Activated CD4-positive, alpha-beta T cell treated with anti-CD3 and anti-CD28 coated beads, Interleukin-2, amount 10 ng/mL, durations not matched to agents 7 days and 5 days (primary cell): ENCODE data around the gene TTYH2. TPM values are rescaled to one million over a fixed set of nuclear protein-coding genes. Genes with fewer than 3 reads are reported as not detected.
A peak's percentile ranks its signal among the peaks of the same experiment; 100 is the strongest.

Source experiments
- CTCF ChIA-PET: fragments of 350-600 bp; sonication (Branson Sonifier 250); formaldehyde crosslinking; loops from one replicate; lab custom pipeline; 2021; ENCODE audit warnings: antibody characterized with exemption; lab: Charles Lee
- POLR2A ChIA-PET: fragments of 350-600 bp; sonication (Branson Sonifier 250); formaldehyde crosslinking; loops from one replicate; lab custom pipeline; 2021; ENCODE audit warnings: antibody characterized with exemption; lab: Charles Lee
- DNase-seq: peaks from one replicate; pipeline ENCODE4 v3.0.0-alpha.2; 2020
- H3K27ac Mint-ChIP-seq: one replicate; pipeline ENCODE4 v1.8.0; 2021; ENCODE audit warnings: mild to moderate bottlenecking, moderate library complexity, mixed read lengths
- H3K27me3 Mint-ChIP-seq: one replicate; pipeline ENCODE4 v1.8.0; 2021; ENCODE audit warnings: mixed read lengths
- H3K36me3 Mint-ChIP-seq: one replicate; pipeline ENCODE4 v1.8.0; 2021; ENCODE audit warnings: low read depth, mixed read lengths
- H3K4me1 Mint-ChIP-seq: one replicate; pipeline ENCODE4 v1.8.0; 2021; ENCODE audit warnings: mixed read lengths
- H3K4me3 Mint-ChIP-seq: one replicate; pipeline ENCODE4 v1.8.0; 2021; ENCODE audit warnings: mild to moderate bottlenecking, moderate library complexity, mixed read lengths
- H3K9me3 Mint-ChIP-seq: one replicate; pipeline ENCODE4 v1.8.0; 2021; ENCODE audit warnings: mixed read lengths
- total RNA-seq, 2 experiments: library from RNA; stranded (reverse); gene quantifications; one replicate each; pipeline ENCODE4 v1.2.3, GENCODE V29; 2021

Gene TTYH2
- total RNA-seq, 2 experiments from 2014 or later, result 10.2 to 11.9 TPM

- peaks cover 64% of the 10 kb centered on the region for H3K4me1 Mint-ChIP-seq
- peak overlapping the region; percentile 5 for H3K27ac Mint-ChIP-seq
- peaks cover 3% of the 10 kb centered on the region for H3K27me3 Mint-ChIP-seq
- no peaks in the 10 kb centered on the region for H3K9me3 Mint-ChIP-seq
- peaks cover 35% of the 10 kb centered on the region for H3K36me3 Mint-ChIP-seq
- DNase-seq, result no peak
- ChIA-PET CTCF (interaction anchor here (1.0 to 1.7 kb wide), 2 partner anchors 11 to 74 kb away, joined by 3 to 10 read pairs; no protein-coding TSS in a partner anchor), POLR2A (no interaction called here)
- H3K4me3 Mint-ChIP-seq, result peak overlapping the region; percentile 79
Observed at GRCh38 chr17:74211141-74211911, 2.0 kb upstream of the TTYH2 start.

GRCh38 chr17:74211912-74212208, 1.5 kb upstream of the TTYH2 start:
- Mint-ChIP-seq H3K36me3 (peaks cover 33% of the 10 kb centered on the region), H3K27me3 (peaks cover 3% of the 10 kb centered on the region), H3K4me3 (peak overlapping the region; percentile 79), H3K4me1 (peaks cover 62% of the 10 kb centered on the region), H3K27ac (peak overlapping the region; percentile 84), H3K9me3 (no peaks in the 10 kb centered on the region)
- DNase-seq, result no peak
- POLR2A ChIA-PET, result no interaction called here
- CTCF ChIA-PET, result interaction anchor here (1.0 to 1.7 kb wide), 2 partner anchors 12 to 73 kb away, joined by 3 to 10 read pairs; no protein-coding TSS in a partner anchor

- POLR2A ChIA-PET, result no interaction called here
- DNase-seq, result no peak
- no peaks in the 10 kb centered on the region for H3K9me3 Mint-ChIP-seq
- CTCF ChIA-PET, result interaction anchor here (1.3 to 1.7 kb wide), 4 partner anchors 8 to 86 kb away, joined by 3 to 10 read pairs (median 4); no protein-coding TSS in a partner anchor
- H3K4me1 Mint-ChIP-seq, result peaks cover 60% of the 10 kb centered on the region
- H3K4me3 Mint-ChIP-seq, result peak overlapping the region; percentile 79
- peaks cover 3% of the 10 kb centered on the region for H3K27me3 Mint-ChIP-seq
- peaks cover 31% of the 10 kb centered on the region for H3K36me3 Mint-ChIP-seq
- H3K27ac Mint-ChIP-seq, result peak overlapping the region; percentile 84
Observed at GRCh38 chr17:74212209-74212912, 1.0 kb upstream of the TTYH2 start.

- Mint-ChIP-seq H3K4me1 (peaks cover 52% of the 10 kb centered on the region), H3K27me3 (peaks cover 3% of the 10 kb centered on the region), H3K36me3 (peaks cover 22% of the 10 kb centered on the region), H3K27ac (peak overlapping the region; percentile 66), H3K4me3 (peak overlapping the region; percentile 79), H3K9me3 (no peaks in the 10 kb centered on the region)
- POLR2A ChIA-PET, result no interaction called here
- DNase-seq, result no peak
- CTCF ChIA-PET, result interaction anchor here (1.3 to 1.5 kb wide), 2 partner anchors 14 to 84 kb away, joined by 3 to 5 read pairs; no protein-coding TSS in a partner anchor
Observed at GRCh38 chr17:74213861-74214391, 555 bp downstream of the TTYH2 start.

- peaks cover 46% of the 10 kb centered on the region for H3K4me1 Mint-ChIP-seq
- H3K36me3 Mint-ChIP-seq, result peaks cover 16% of the 10 kb centered on the region
- ChIA-PET POLR2A (no interaction called here), CTCF (no interaction called here)
- no peak for DNase-seq
- peak overlapping the region; percentile 79 for H3K4me3 Mint-ChIP-seq
- peaks cover 3% of the 10 kb centered on the region for H3K27me3 Mint-ChIP-seq
- H3K9me3 Mint-ChIP-seq, result no peaks in the 10 kb centered on the region
- H3K27ac Mint-ChIP-seq, result peak overlapping the region; percentile 50
Observed at GRCh38 chr17:74214484-74215341, 1.3 kb downstream of the TTYH2 start.

GRCh38 chr17:74215342-74215727, 2.0 kb downstream of the TTYH2 start:
- Mint-ChIP-seq H3K27ac (peak overlapping the region; percentile 50), H3K27me3 (peaks cover 3% of the 10 kb centered on the region), H3K4me3 (peak overlapping the region; percentile 19), H3K4me1 (peaks cover 43% of the 10 kb centered on the region), H3K9me3 (no peaks in the 10 kb centered on the region), H3K36me3 (peaks cover 12% of the 10 kb centered on the region)
- ChIA-PET CTCF (no interaction called here), POLR2A (no interaction called here)
- DNase-seq, result no peak

- CTCF ChIA-PET, result no interaction called here
- no peak overlapping the region for H3K27ac Mint-ChIP-seq
- H3K27me3 Mint-ChIP-seq, result peaks cover 3% of the 10 kb centered on the region
- no peak for DNase-seq
- H3K4me1 Mint-ChIP-seq, result peaks cover 38% of the 10 kb centered on the region
- H3K4me3 Mint-ChIP-seq, result no peak overlapping the region
- POLR2A ChIA-PET, result no interaction called here
- no peaks in the 10 kb centered on the region for H3K9me3 Mint-ChIP-seq
- peaks cover 8% of the 10 kb centered on the region for H3K36me3 Mint-ChIP-seq
Observed at GRCh38 chr17:74216505-74216904, 3.1 kb downstream of the TTYH2 start.

GRCh38 chr17:74217037-74217730, 3.8 kb downstream of the TTYH2 start:
- H3K4me3 Mint-ChIP-seq, result no peak overlapping the region
- H3K27ac Mint-ChIP-seq, result no peak overlapping the region
- peaks cover 4% of the 10 kb centered on the region for H3K36me3 Mint-ChIP-seq
- no peak for DNase-seq
- H3K9me3 Mint-ChIP-seq, result no peaks in the 10 kb centered on the region
- CTCF ChIA-PET, result interaction anchor here (0.6 kb wide), 1 partner anchor 22 kb away, joined by 3 read pairs; no protein-coding TSS in a partner anchor
- POLR2A ChIA-PET, result no interaction called here
- peaks cover 3% of the 10 kb centered on the region for H3K27me3 Mint-ChIP-seq
- H3K4me1 Mint-ChIP-seq, result peaks cover 31% of the 10 kb centered on the region

- Mint-ChIP-seq H3K27ac (no peak overlapping the region), H3K27me3 (peaks cover 3% of the 10 kb centered on the region), H3K4me3 (no peak overlapping the region), H3K4me1 (peaks cover 24% of the 10 kb centered on the region), H3K9me3 (no peaks in the 10 kb centered on the region), H3K36me3 (peaks cover 2% of the 10 kb centered on the region)
- CTCF ChIA-PET, result no interaction called here
- no peak for DNase-seq
- POLR2A ChIA-PET, result no interaction called here
Observed at GRCh38 chr17:74217888-74218287, 4.5 kb downstream of the TTYH2 start.

- H3K27me3 Mint-ChIP-seq, result peaks cover 3% of the 10 kb centered on the region
- no peaks in the 10 kb centered on the region for H3K9me3 Mint-ChIP-seq
- DNase-seq, result no peak
- ChIA-PET CTCF (no interaction called here), POLR2A (no interaction called here)
- no peak overlapping the region for H3K4me3 Mint-ChIP-seq
- H3K4me1 Mint-ChIP-seq, result peaks cover 21% of the 10 kb centered on the region
- no peaks in the 10 kb centered on the region for H3K36me3 Mint-ChIP-seq
- no peak overlapping the region for H3K27ac Mint-ChIP-seq
Observed at GRCh38 chr17:74218436-74218835, 5.1 kb downstream of the TTYH2 start.

GRCh38 chr17:74219576-74220133, 6.3 kb downstream of the TTYH2 start:
- Mint-ChIP-seq H3K9me3 (no peaks in the 10 kb centered on the region), H3K27me3 (no peaks in the 10 kb centered on the region), H3K27ac (no peak overlapping the region), H3K4me1 (peaks cover 11% of the 10 kb centered on the region), H3K4me3 (no peak overlapping the region), H3K36me3 (peaks cover 2% of the 10 kb centered on the region)
- ChIA-PET POLR2A (no interaction called here), CTCF (interaction anchor here (0.7 to 1.0 kb wide), 3 partner anchors 13 to 30 kb away, joined by 3 to 5 read pairs (median 4); partner anchors contain the start of gene RPL38)
- no peak for DNase-seq
